ENCODE data around the gene RANBP1. TPM values are rescaled to one million over a fixed set of nuclear protein-coding genes. Genes with fewer than 3 reads are reported as not detected.

Gene RANBP1
- total and polyA plus RNA-seq, 9 of the 15 experiments (the other 6 are each of a cell fraction or from before 2014, with no cell fraction given), result 162 to 2,891 (median 1,289) TPM

DNA sequence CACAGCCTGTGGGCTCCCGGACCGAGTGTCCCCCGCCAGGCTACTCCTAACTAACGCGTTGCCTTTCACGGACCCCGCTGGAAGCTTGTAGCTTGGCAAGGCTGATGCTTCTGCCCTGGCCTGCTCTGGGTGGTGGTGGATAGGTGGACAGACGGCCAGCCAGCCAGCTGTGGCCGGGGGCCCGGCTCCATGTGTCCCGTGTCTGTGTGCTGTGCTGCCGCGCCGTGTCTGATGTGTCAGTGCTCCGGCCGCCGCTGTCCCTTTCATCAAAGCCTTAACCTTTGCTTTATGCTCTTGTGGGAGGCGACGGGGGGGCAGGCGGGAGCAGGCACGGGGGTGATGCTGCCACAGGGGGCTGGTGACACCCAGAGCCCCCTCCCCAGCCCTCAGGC is 29.9 kb downstream of the RANBP1 start:
- Histone ChIP-seq H3K27ac (ENCODE audit: extremely low read depth, low read depth, low read length) (no peak overlapping the region), H2AFZ (ENCODE audit: low read depth, low read length) (no peak overlapping the region), H3K9me1 (ENCODE audit: control insufficient read depth, insufficient read depth, low read length) (no peaks in the 10 kb centered on the region), H3K36me3 (ENCODE audit: control insufficient read depth, insufficient read depth, low read length) (peaks cover 7% of the 10 kb centered on the region; the same call in 1 of the 3 replicates), H3K4me2 (ENCODE audit: insufficient read depth, low read length) (no peak overlapping the region), H3K79me2 (ENCODE audit: control insufficient read depth, insufficient read depth, low read length) (no peaks in the 10 kb centered on the region), H3K4me1 (replicated peaks in 1 of 2; ENCODE audit: control insufficient read depth in 2 of 2, insufficient read depth in 2 of 2, low read length in 2 of 2) (peaks cover 0 to 87% of the 10 kb centered on the region in 2 experiments; a peak in 2 of 5 replicates), H3K9me3 (replicated peaks; ENCODE audit: control insufficient read depth, insufficient read depth, low read depth, low read length) (no peaks in the 10 kb centered on the region), H4K20me1 (replicated peaks; ENCODE audit: control insufficient read depth, insufficient read depth, low read length) (peaks cover 15% of the 10 kb centered on the region), H3K4me3 (no peak overlapping the region), H3K9ac (ENCODE audit: insufficient read depth in 1 of 2, low read depth in 2 of 2, low read length in 2 of 2) (peak overlapping the region in 1 of 2 experiments; percentile 60; a peak in 2 of 4 replicates), H3K27me3 (ENCODE audit: control insufficient read depth in 2 of 2, insufficient read depth in 2 of 2, low read length in 2 of 2) (no peaks in the 10 kb centered on the region)
- CTCF ChIA-PET (ENCODE audit: low intra/inter-chr PET ratio), result interaction anchor here (0.6 kb wide), 1 partner anchor 146 kb away, joined by 3 read pairs; no protein-coding TSS in a partner anchor
- DNase-seq (ENCODE audit: extremely low read depth in 1 of 4, low spot score in 3 of 4) (no peak), FAIRE-seq (no peak), ATAC-seq (no peak)
- intact Hi-C loops (cut with micrococcal nuclease), result no loop called here
- in situ Hi-C loops (cut with MboI), result no loop called here
- POLR2A ChIA-PET, result no interaction called here
- BruUV-seq (replicated peaks), result TSS peak; percentile 42
- 62% methylated on average over 21 of the region's 21 CpGs for WGBS (ENCODE audit: insufficient coverage, low coverage, missing lambda C conversion rate)
- TF ChIP-seq CBFB (CRISPR knock-in tag; IDR thresholded peaks at IDR 0.05) (0 out of 2 replicates have a peak, but pooled peaks have one; percentile 5), POU5F1 (IDR thresholded peaks at IDR 0.05; ENCODE audit: borderline replicate concordance, low read depth, low read length, partially characterized antibody) (no peak), NR3C1 (CRISPR knock-in tag; IDR thresholded peaks at IDR 0.05) (peak; percentile 73; the same call in 1 of the 2 replicates), KAT8 (IDR thresholded peaks at IDR 0.05; ENCODE audit: low read depth) (no peak), EP400 (IDR thresholded peaks at IDR 0.05) (no peak), TAF1 (IDR thresholded peaks at IDR 0.05; ENCODE audit: control insufficient read depth, extremely low read depth, insufficient read depth, low read length, severe bottlenecking) (no peak), RBM14 (IDR thresholded peaks at IDR 0.05; ENCODE audit: borderline replicate concordance, insufficient read depth, low read depth, low read length) (peak; percentile 42; the same call in 1 of the 2 replicates)
- TF ChIP-seq, protein P1, sequence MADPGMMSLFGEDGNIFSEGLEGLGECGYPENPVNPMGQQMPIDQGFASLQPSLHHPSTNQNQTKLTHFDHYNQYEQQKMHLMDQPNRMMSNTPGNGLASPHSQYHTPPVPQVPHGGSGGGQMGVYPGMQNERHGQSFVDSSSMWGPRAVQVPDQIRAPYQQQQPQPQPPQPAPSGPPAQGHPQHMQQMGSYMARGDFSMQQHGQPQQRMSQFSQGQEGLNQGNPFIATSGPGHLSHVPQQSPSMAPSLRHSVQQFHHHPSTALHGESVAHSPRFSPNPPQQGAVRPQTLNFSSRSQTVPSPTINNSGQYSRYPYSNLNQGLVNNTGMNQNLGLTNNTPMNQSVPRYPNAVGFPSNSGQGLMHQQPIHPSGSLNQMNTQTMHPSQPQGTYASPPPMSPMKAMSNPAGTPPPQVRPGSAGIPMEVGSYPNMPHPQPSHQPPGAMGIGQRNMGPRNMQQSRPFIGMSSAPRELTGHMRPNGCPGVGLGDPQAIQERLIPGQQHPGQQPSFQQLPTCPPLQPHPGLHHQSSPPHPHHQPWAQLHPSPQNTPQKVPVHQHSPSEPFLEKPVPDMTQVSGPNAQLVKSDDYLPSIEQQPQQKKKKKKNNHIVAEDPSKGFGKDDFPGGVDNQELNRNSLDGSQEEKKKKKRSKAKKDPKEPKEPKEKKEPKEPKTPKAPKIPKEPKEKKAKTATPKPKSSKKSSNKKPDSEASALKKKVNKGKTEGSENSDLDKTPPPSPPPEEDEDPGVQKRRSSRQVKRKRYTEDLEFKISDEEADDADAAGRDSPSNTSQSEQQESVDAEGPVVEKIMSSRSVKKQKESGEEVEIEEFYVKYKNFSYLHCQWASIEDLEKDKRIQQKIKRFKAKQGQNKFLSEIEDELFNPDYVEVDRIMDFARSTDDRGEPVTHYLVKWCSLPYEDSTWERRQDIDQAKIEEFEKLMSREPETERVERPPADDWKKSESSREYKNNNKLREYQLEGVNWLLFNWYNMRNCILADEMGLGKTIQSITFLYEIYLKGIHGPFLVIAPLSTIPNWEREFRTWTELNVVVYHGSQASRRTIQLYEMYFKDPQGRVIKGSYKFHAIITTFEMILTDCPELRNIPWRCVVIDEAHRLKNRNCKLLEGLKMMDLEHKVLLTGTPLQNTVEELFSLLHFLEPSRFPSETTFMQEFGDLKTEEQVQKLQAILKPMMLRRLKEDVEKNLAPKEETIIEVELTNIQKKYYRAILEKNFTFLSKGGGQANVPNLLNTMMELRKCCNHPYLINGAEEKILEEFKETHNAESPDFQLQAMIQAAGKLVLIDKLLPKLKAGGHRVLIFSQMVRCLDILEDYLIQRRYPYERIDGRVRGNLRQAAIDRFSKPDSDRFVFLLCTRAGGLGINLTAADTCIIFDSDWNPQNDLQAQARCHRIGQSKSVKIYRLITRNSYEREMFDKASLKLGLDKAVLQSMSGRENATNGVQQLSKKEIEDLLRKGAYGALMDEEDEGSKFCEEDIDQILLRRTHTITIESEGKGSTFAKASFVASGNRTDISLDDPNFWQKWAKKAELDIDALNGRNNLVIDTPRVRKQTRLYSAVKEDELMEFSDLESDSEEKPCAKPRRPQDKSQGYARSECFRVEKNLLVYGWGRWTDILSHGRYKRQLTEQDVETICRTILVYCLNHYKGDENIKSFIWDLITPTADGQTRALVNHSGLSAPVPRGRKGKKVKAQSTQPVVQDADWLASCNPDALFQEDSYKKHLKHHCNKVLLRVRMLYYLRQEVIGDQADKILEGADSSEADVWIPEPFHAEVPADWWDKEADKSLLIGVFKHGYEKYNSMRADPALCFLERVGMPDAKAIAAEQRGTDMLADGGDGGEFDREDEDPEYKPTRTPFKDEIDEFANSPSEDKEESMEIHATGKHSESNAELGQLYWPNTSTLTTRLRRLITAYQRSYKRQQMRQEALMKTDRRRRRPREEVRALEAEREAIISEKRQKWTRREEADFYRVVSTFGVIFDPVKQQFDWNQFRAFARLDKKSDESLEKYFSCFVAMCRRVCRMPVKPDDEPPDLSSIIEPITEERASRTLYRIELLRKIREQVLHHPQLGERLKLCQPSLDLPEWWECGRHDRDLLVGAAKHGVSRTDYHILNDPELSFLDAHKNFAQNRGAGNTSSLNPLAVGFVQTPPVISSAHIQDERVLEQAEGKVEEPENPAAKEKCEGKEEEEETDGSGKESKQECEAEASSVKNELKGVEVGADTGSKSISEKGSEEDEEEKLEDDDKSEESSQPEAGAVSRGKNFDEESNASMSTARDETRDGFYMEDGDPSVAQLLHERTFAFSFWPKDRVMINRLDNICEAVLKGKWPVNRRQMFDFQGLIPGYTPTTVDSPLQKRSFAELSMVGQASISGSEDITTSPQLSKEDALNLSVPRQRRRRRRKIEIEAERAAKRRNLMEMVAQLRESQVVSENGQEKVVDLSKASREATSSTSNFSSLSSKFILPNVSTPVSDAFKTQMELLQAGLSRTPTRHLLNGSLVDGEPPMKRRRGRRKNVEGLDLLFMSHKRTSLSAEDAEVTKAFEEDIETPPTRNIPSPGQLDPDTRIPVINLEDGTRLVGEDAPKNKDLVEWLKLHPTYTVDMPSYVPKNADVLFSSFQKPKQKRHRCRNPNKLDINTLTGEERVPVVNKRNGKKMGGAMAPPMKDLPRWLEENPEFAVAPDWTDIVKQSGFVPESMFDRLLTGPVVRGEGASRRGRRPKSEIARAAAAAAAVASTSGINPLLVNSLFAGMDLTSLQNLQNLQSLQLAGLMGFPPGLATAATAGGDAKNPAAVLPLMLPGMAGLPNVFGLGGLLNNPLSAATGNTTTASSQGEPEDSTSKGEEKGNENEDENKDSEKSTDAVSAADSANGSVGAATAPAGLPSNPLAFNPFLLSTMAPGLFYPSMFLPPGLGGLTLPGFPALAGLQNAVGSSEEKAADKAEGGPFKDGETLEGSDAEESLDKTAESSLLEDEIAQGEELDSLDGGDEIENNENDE (IDR thresholded peaks at IDR 0.05; ENCODE audit: low read depth, low read length), result no peak
- TF ChIP-seq, protein P2, sequence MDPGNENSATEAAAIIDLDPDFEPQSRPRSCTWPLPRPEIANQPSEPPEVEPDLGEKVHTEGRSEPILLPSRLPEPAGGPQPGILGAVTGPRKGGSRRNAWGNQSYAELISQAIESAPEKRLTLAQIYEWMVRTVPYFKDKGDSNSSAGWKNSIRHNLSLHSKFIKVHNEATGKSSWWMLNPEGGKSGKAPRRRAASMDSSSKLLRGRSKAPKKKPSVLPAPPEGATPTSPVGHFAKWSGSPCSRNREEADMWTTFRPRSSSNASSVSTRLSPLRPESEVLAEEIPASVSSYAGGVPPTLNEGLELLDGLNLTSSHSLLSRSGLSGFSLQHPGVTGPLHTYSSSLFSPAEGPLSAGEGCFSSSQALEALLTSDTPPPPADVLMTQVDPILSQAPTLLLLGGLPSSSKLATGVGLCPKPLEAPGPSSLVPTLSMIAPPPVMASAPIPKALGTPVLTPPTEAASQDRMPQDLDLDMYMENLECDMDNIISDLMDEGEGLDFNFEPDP (CRISPR knock-in tag; IDR thresholded peaks at IDR 0.05), result no peak

Data from K562 (cell line).